SK-N-SH treated with all-trans-retinoic acid at 6 μM for 48 hours (cell line): Measurements from ENCODE around the gene P2RY6.
"Not testable (repeated sequence)": the region's sequence is repeated elsewhere in the genome, so short reads cannot be mapped to it uniquely, and the experiment has no call there.

Experiments used
- ATAC-seq: fragments of 200-7000 bp; cut with Tn5 transposase; 3 replicates; pipeline ENCODE4 v1.9.1; 2020; ENCODE audit warnings: mild to moderate bottlenecking, moderate library complexity
- ARNTL ChIP-seq: fragments of 450-650 bp; formaldehyde crosslinking; IDR thresholded peaks from 2 replicates; pipeline ENCODE4 v1.5.0; 2020; ENCODE audit warnings: low read depth, mild to moderate bottlenecking, moderate library complexity, borderline replicate concordance
- BACH2 ChIP-seq: fragments of 250-450 bp; sonication (Bioruptor Pico); IDR thresholded peaks from 2 replicates; pipeline ENCODE4 v1.9.0; 2021; ENCODE audit warnings: mild to moderate bottlenecking, borderline replicate concordance
- CSDC2 ChIP-seq: fragments of 250-450 bp; sonication (Bioruptor Pico); IDR thresholded peaks from 2 replicates; pipeline ENCODE4 v1.5.0; 2020; ENCODE audit warnings: mild to moderate bottlenecking, moderate library complexity
- GLIS3 ChIP-seq: fragments of 250-450 bp; sonication (Bioruptor Pico); IDR thresholded peaks from 2 replicates; pipeline ENCODE4 v1.5.0; 2020; ENCODE audit warnings: mild to moderate bottlenecking, moderate library complexity
- PATZ1 ChIP-seq: fragments of 250-450 bp; sonication (Bioruptor Pico); IDR thresholded peaks from 2 replicates; pipeline ENCODE4 v1.8.0; 2020; ENCODE audit warnings: mild to moderate bottlenecking, moderate library complexity, borderline replicate concordance
- RARB ChIP-seq: fragments of 250-450 bp; sonication (Bioruptor Pico); IDR thresholded peaks from 2 replicates; pipeline ENCODE4 v1.8.0; 2021; ENCODE audit warnings: mild to moderate bottlenecking, moderate library complexity
- SNAI2 ChIP-seq: fragments of 250-450 bp; sonication (Bioruptor Pico); IDR thresholded peaks from 2 replicates; pipeline ENCODE4 v1.5.0; 2020; ENCODE audit warnings: mild to moderate bottlenecking, moderate library complexity
- TCF4 ChIP-seq: fragments of 250-450 bp; sonication (Bioruptor Pico); IDR thresholded peaks from 2 replicates; pipeline ENCODE4 v1.8.0; 2021; ENCODE audit warnings: mild to moderate bottlenecking, moderate library complexity, borderline replicate concordance
- TOX ChIP-seq: fragments of 250-450 bp; sonication (Bioruptor Pico); IDR thresholded peaks from 2 replicates; pipeline ENCODE4 v1.8.0; 2021; ENCODE audit warnings: mild to moderate bottlenecking, moderate library complexity, borderline replicate concordance
- ZC3H10 ChIP-seq: fragments of 250-450 bp; sonication (Bioruptor Pico); IDR thresholded peaks from 2 replicates; pipeline ENCODE4 v1.5.1; 2021; ENCODE audit warnings: mild to moderate bottlenecking, moderate library complexity
- ZFP30 ChIP-seq: fragments of 450-650 bp; formaldehyde crosslinking; IDR thresholded peaks from 2 replicates; pipeline ENCODE4 v1.5.0; 2022; ENCODE audit warnings: mild to moderate bottlenecking, moderate library complexity
- ZNF565 ChIP-seq: fragments of 450-650 bp; formaldehyde crosslinking; conservative IDR thresholded peaks from 2 replicates; pipeline ENCODE4 v1.5.0; 2020; ENCODE audit warnings: low read depth, mild to moderate bottlenecking, moderate library complexity
- ZNF8 ChIP-seq: fragments of 450-650 bp; formaldehyde crosslinking; IDR thresholded peaks from 2 replicates; pipeline ENCODE4 v1.5.0; 2020; ENCODE audit warnings: mild to moderate bottlenecking, moderate library complexity
- TF ChIP-seq, protein P1 (sequence below): fragments of 250-450 bp; sonication (Bioruptor Pico); IDR thresholded peaks from 2 replicates; pipeline ENCODE4 v1.5.1; 2020; ENCODE audit warnings: low read depth, mild to moderate bottlenecking, moderate library complexity
- TF ChIP-seq, protein P2 (sequence below): fragments of 250-450 bp; sonication (Bioruptor Pico); IDR thresholded peaks from 2 replicates; pipeline ENCODE4 v1.5.1; 2021; ENCODE audit warnings: mild to moderate bottlenecking, moderate library complexity
- TF ChIP-seq, protein P3 (sequence below): fragments of 250-450 bp; sonication (Bioruptor Pico); IDR thresholded peaks from 2 replicates; pipeline ENCODE4 v1.8.0; 2021; ENCODE audit warnings: low read depth, mild to moderate bottlenecking, moderate library complexity, borderline replicate concordance

P2RY6 gene

DNA sequence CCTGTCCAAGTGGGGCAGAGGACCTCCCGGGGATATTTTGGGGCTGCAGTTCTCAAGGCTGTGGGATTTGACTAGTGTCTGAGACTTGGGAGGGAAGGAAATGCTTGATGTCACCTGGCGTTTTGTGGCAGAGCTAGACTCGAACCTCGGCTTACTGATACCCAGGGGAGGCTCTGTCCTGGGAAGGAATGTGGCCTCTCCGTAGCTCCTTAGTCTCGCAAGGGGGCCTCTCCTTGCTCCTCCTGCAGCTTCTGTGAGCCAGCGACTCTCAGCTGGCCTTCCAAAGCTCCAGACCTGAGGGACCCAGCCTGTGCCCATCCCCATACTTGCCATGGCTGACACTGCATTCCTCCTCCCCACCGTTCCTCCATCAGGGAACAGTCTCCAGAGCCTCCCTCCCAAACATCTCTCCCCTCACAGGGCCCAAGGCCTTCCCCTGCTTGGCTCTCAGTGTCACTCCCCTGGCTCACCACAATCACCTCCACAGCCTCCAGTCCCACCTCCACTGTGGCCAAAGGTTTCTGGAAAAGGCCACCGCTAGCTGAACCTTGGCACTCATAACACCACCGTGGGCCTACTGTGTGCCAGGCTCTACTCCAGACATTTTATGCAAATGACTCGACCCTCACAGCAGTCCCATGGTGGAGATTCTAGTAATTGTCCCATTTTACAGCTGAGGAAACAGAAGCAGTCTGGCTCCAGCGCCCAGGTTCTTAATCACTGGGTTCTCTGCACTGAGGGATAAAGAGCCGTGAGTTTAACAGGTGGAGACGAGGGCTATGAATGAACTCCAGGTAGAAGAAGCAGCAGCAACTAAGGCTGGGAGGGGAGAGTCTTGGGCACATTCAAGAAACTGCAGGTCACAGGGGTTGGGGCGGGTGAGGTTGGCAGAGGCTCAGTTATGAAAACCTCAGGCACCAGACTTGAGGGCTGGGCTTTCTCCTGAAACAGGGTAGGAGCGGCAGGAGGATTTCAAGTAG, 42.0 kb upstream of the P2RY6 start:
- no peak for ATAC-seq
- TF ChIP-seq BACH2 (CRISPR knock-in tag), result no peak
- TF ChIP-seq, protein P1, sequence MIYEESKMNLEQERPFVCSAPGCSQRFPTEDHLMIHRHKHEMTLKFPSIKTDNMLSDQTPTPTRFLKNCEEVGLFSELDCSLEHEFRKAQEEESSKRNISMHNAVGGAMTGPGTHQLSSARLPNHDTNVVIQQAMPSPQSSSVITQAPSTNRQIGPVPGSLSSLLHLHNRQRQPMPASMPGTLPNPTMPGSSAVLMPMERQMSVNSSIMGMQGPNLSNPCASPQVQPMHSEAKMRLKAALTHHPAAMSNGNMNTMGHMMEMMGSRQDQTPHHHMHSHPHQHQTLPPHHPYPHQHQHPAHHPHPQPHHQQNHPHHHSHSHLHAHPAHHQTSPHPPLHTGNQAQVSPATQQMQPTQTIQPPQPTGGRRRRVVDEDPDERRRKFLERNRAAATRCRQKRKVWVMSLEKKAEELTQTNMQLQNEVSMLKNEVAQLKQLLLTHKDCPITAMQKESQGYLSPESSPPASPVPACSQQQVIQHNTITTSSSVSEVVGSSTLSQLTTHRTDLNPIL (CRISPR knock-in tag), result no peak
- no peak for TF ChIP-seq RARB (CRISPR knock-in tag)
- no peak for TF ChIP-seq TOX (CRISPR knock-in tag)
- TF ChIP-seq GLIS3 (CRISPR knock-in tag), result no peak
- no peak for TF ChIP-seq ZNF565 (CRISPR knock-in tag)
- TF ChIP-seq ZFP30, result no peak
- TF ChIP-seq ARNTL (CRISPR knock-in tag), result no peak
- TF ChIP-seq, protein P2, sequence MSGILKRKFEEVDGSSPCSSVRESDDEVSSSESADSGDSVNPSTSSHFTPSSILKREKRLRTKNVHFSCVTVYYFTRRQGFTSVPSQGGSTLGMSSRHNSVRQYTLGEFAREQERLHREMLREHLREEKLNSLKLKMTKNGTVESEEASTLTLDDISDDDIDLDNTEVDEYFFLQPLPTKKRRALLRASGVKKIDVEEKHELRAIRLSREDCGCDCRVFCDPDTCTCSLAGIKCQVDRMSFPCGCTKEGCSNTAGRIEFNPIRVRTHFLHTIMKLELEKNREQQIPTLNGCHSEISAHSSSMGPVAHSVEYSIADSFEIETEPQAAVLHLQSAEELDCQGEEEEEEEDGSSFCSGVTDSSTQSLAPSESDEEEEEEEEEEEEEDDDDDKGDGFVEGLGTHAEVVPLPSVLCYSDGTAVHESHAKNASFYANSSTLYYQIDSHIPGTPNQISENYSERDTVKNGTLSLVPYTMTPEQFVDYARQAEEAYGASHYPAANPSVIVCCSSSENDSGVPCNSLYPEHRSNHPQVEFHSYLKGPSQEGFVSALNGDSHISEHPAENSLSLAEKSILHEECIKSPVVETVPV (CRISPR knock-in tag), result no peak
- no peak for TF ChIP-seq ZC3H10 (CRISPR knock-in tag)
- no peak for TF ChIP-seq CSDC2 (CRISPR knock-in tag)

DNA sequence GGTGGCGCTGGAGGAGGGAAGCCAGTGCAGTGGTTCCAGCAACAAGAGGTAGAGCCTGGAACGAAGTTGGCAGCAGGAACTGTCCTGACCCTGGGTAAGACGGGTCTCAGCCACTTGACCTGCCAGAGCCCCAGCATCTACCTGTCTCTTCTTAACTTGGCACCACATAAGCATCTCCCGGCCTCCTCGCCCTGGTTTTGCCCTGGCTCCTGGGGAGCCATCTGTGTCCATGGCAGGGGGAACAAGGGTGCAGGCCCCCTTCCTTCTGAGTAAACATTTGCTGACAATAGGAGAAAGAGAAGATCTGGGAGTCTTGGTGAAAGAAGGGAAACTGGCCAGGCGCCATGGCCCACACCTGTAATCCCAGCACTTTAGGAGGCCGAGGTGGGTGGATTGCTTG, 41.2 kb upstream of the P2RY6 start:
- no peak for ATAC-seq
- TF ChIP-seq SNAI2 (no peak), ARNTL (CRISPR knock-in tag) (no peak), BACH2 (CRISPR knock-in tag) (no peak), ZFP30 (no peak), CSDC2 (CRISPR knock-in tag) (no peak)

- ATAC-seq, result not testable (repeated sequence)
These were observed 39.7 kb upstream of the P2RY6 start for GRCh38 chr11:73232487-73232886.

DNA sequence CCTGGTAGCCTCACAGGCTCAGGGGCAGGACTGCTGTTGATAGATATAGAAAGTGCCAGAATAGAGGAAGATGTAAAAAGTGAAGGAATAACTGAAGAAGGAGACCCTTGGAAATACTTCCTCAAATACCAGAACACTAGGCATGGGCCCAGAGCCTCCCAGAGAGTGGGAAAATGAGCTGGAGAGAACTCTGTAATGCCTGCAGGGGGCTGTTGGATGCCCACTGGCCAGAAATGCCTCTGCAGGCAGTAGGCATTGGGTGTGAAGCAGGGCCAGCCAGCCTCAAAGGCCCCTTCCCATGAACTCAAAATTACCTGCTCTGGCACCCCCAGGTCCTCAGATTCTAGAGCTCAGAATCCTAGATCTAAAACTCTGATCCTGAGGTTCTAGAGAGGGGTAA, 38.9 kb upstream of the P2RY6 start:
- TF ChIP-seq ZNF565 (CRISPR knock-in tag) (no peak), ZNF8 (CRISPR knock-in tag) (no peak), TCF4 (no peak), ARNTL (CRISPR knock-in tag) (no peak), ZC3H10 (CRISPR knock-in tag) (no peak), RARB (CRISPR knock-in tag) (no peak), GLIS3 (CRISPR knock-in tag) (no peak), PATZ1 (CRISPR knock-in tag) (no peak)
- TF ChIP-seq, protein P3, sequence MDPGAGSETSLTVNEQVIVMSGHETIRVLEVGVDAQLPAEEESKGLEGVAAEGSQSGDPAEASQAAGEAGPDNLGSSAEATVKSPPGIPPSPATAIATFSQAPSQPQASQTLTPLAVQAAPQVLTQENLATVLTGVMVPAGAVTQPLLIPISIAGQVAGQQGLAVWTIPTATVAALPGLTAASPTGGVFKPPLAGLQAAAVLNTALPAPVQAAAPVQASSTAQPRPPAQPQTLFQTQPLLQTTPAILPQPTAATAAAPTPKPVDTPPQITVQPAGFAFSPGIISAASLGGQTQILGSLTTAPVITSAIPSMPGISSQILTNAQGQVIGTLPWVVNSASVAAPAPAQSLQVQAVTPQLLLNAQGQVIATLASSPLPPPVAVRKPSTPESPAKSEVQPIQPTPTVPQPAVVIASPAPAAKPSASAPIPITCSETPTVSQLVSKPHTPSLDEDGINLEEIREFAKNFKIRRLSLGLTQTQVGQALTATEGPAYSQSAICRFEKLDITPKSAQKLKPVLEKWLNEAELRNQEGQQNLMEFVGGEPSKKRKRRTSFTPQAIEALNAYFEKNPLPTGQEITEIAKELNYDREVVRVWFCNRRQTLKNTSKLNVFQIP (CRISPR knock-in tag), result no peak
- TF ChIP-seq, protein P1 (CRISPR knock-in tag), result no peak
- no peak for ATAC-seq
